ENCODE data around the gene EPGN. TPM values are rescaled to one million over a fixed set of nuclear protein-coding genes. Genes with fewer than 3 reads are reported as not detected.

Gene EPGN
- total and polyA plus RNA-seq, 7 experiments from 2014 or later = 0.29 to 1.1 (median 0.42) TPM; not detected in 2

DNA sequence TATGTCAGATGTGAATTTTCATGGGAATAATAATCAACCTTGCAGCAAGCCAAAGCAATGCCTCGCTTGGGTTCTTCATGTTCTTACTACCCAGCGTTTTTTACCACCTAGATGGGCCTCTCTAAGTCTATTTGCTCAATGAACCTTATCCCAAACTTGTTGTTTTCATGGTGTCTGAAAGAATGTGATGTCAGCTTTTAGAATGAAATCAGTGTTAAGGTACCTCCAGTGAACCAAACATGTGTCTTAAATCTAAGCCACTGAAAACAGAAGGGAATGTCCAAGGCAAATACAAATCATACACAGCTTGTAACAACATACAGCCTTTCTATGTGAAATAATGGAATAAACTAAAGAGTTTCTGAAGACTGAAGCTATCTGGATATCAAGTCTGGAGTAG lies 6.7 kb downstream of the EPGN start:
- H3K4me1 ChIP-seq (ENCODE audit: control insufficient read depth in 2 of 2, insufficient read depth in 2 of 2, low read length in 2 of 2) = no peaks in the 10 kb centered on the region
- peaks cover 0 to 3% (median 0%) of the 10 kb centered on the region in 5 donors for H3K36me3 Mint-ChIP-seq
- H3K9me3 Mint-ChIP-seq = no peaks in the 10 kb centered on the region
- POLR2A ChIA-PET = no interaction called here
- H3K27me3 ChIP-seq (ENCODE audit: control insufficient read depth in 2 of 2, insufficient read depth in 2 of 2, low read length in 2 of 2) = no peaks in the 10 kb centered on the region
- DNase-seq (no peak), ATAC-seq (no peak)
- H3K36me3 ChIP-seq (ENCODE audit: control insufficient read depth in 2 of 3, insufficient read depth in 3 of 3, low read length in 3 of 3) = no peaks in the 10 kb centered on the region
- intact Hi-C loops (cut with micrococcal nuclease) = no loop called here
- CTCF ChIA-PET = no interaction called here
- no peak overlapping the region for H3K27ac ChIP-seq (ENCODE audit: low read depth, low read length)
- no peak overlapping the region for H3K4me3 ChIP-seq (ENCODE audit: low read length)
- no peak overlapping the region for H3K4me3 Mint-ChIP-seq
- H3K27me3 Mint-ChIP-seq = no peaks in the 10 kb centered on the region
- H3K9me3 ChIP-seq (ENCODE audit: control insufficient read depth in 2 of 3, low read length in 3 of 3) = no peaks in the 10 kb centered on the region
- no peak overlapping the region for H3K27ac Mint-ChIP-seq
- peaks cover 0 to 4% (median 0%) of the 10 kb centered on the region in 7 donors for H3K4me1 Mint-ChIP-seq

DNA sequence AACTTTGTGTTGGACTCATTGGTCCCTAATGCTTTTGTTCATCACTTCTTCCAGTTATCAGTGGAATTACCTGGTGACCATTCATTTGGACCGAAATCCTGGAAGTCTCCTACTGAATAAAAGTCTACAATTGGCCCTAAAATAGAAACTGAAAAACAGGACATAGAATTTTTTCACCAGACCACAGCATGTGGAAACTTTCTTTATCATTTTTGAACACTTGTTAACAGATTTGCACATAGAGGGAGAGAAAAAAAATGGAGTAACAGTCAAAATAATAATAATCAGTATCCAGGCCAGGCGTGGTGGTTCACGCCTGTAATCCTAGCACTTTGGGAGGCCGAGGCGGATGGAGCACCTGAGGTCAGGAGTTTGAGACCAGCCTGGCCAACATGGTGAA lies 7.1 kb downstream of the EPGN start:
- Histone ChIP-seq H3K27ac (ENCODE audit: low read depth, low read length) (no peak overlapping the region), H3K4me1 (ENCODE audit: control insufficient read depth in 2 of 2, insufficient read depth in 2 of 2, low read length in 2 of 2) (no peaks in the 10 kb centered on the region), H3K27me3 (ENCODE audit: control insufficient read depth in 2 of 2, insufficient read depth in 2 of 2, low read length in 2 of 2) (no peaks in the 10 kb centered on the region), H3K4me3 (ENCODE audit: low read length) (no peak overlapping the region), H3K9me3 (ENCODE audit: control insufficient read depth in 2 of 3, low read length in 3 of 3) (no peaks in the 10 kb centered on the region), H3K36me3 (ENCODE audit: control insufficient read depth in 2 of 3, insufficient read depth in 3 of 3, low read length in 3 of 3) (no peaks in the 10 kb centered on the region)
- intact Hi-C loops (cut with micrococcal nuclease) = no loop called here
- POLR2A ChIA-PET = no interaction called here
- Mint-ChIP-seq H3K4me1 (peaks cover 0 to 4% (median 0%) of the 10 kb centered on the region in 7 donors), H3K9me3 (no peaks in the 10 kb centered on the region), H3K27me3 (peaks cover 0 to under 1% (median 0%) of the 10 kb centered on the region in 5 donors), H3K27ac (no peak overlapping the region), H3K4me3 (no peak overlapping the region), H3K36me3 (peaks cover 0 to 3% (median 0%) of the 10 kb centered on the region in 5 donors)
- no peak for ATAC-seq
- no peak for DNase-seq
- CTCF ChIA-PET = no interaction called here

DNA sequence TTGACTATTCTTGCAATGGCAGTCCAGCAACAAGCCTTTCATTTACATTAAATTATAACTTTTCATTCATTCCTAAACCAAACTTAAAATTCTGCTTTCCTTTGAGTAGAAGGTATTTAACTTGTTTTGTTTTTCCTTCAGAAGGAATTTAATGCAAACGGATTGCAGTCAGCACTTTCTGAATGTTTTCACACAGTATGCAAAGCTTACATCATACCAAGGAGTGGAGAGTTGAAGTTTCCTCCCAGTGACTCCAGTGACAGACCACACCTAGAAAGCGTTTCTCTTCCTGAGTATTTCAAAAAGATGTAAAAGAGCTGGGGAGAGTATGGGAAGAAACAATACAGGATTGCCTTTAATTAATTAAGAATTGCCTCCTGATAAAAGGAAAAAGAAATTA lies 8.1 kb downstream of the EPGN start:
- Histone ChIP-seq H3K4me3 (ENCODE audit: low read length) (no peak overlapping the region), H3K4me1 (ENCODE audit: control insufficient read depth in 2 of 2, insufficient read depth in 2 of 2, low read length in 2 of 2) (no peaks in the 10 kb centered on the region), H3K9me3 (ENCODE audit: control insufficient read depth in 2 of 3, low read length in 3 of 3) (no peaks in the 10 kb centered on the region), H3K36me3 (ENCODE audit: control insufficient read depth in 2 of 3, insufficient read depth in 3 of 3, low read length in 3 of 3) (no peaks in the 10 kb centered on the region), H3K27me3 (ENCODE audit: control insufficient read depth in 2 of 2, insufficient read depth in 2 of 2, low read length in 2 of 2) (no peaks in the 10 kb centered on the region), H3K27ac (ENCODE audit: low read depth, low read length) (no peak overlapping the region)
- peaks cover 0 to 9% (median 0%) of the 10 kb centered on the region in 7 donors for H3K4me1 Mint-ChIP-seq
- DNase-seq (no peak), ATAC-seq (no peak)
- H3K27me3 Mint-ChIP-seq = peaks cover 0 to 9% (median 3%) of the 10 kb centered on the region in 5 donors
- H3K36me3 Mint-ChIP-seq = peaks cover 0 to 3% (median 0%) of the 10 kb centered on the region in 5 donors
- ChIA-PET POLR2A (no interaction called here), CTCF (no interaction called here)
- intact Hi-C loops (cut with micrococcal nuclease) = no loop called here
- no peak overlapping the region for H3K4me3 Mint-ChIP-seq
- H3K27ac Mint-ChIP-seq = no peak overlapping the region
- H3K9me3 Mint-ChIP-seq = no peaks in the 10 kb centered on the region

DNA sequence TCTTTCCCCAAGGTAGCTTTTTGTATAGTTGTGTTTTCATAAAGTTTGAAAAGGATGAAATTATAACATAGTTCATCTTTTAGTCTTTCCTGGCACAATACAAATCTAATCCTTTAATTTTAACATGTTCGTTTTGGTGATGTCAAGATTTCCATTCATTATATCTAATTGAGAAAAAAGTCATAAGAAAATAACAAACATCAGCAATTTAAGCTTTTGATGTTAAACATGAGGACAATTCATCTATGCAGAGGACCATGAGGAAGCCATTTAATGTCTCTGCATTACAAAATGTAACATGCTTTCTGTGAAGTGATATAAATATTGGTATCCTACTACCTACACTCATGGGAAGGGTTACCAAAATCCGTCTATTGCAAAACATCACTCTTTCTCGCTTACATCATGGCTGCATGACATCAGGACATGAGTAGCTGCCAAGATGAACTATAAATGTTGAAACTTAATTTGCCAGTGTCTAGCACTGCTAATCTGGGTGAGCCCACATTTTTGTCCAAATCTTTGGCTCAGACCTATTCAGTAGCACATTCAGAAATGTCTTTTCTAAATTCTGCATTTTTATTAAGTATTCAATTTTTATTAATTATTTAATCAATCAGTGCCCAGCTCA lies 9.5 kb downstream of the EPGN start:
- CTCF ChIA-PET = no interaction called here
- no peak for DNase-seq
- no peak for ATAC-seq
- Mint-ChIP-seq H3K36me3 (peaks cover 0 to 3% (median 0%) of the 10 kb centered on the region in 5 donors), H3K27ac (no peak overlapping the region), H3K9me3 (no peaks in the 10 kb centered on the region), H3K27me3 (peaks cover 0 to 15% (median 7%) of the 10 kb centered on the region in 5 donors), H3K4me1 (peaks cover 0 to 6% (median 0%) of the 10 kb centered on the region in 7 donors), H3K4me3 (no peak overlapping the region)
- H3K36me3 ChIP-seq (ENCODE audit: control insufficient read depth in 2 of 3, insufficient read depth in 3 of 3, low read length in 3 of 3) = no peaks in the 10 kb centered on the region
- H3K27ac ChIP-seq (ENCODE audit: low read depth, low read length) = no peak overlapping the region
- H3K4me3 ChIP-seq (ENCODE audit: low read length) = no peak overlapping the region
- intact Hi-C loops (cut with micrococcal nuclease) = no loop called here
- POLR2A ChIA-PET = no interaction called here
- H3K9me3 ChIP-seq (ENCODE audit: control insufficient read depth in 2 of 3, low read length in 3 of 3) = no peaks in the 10 kb centered on the region
- no peaks in the 10 kb centered on the region for H3K4me1 ChIP-seq (ENCODE audit: control insufficient read depth in 2 of 2, insufficient read depth in 2 of 2, low read length in 2 of 2)
- H3K27me3 ChIP-seq (ENCODE audit: control insufficient read depth in 2 of 2, insufficient read depth in 2 of 2, low read length in 2 of 2) = no peaks in the 10 kb centered on the region

DNA sequence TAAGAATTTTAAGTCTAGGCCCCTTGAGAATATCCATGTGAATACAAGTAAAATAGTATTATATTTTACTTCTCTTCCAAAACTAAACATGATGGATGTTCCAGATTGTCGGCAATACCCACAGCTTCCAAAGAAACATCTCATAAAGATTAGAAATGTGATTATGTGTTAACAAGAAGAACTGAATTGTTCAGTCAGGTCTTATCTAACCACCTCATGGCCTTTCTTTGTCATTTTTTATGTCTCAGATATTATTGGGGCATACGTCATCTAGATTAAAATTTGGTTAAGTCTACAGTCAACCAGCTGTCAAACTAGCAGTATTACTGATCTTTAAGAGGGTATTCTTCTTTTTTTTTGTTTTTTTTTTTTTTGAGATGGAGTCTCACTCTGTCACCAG lies 10.0 kb downstream of the EPGN start:
- no peak for DNase-seq
- Histone ChIP-seq H3K36me3 (ENCODE audit: control insufficient read depth in 2 of 3, insufficient read depth in 3 of 3, low read length in 3 of 3) (no peaks in the 10 kb centered on the region), H3K27me3 (ENCODE audit: control insufficient read depth in 2 of 2, insufficient read depth in 2 of 2, low read length in 2 of 2) (no peaks in the 10 kb centered on the region), H3K9me3 (ENCODE audit: control insufficient read depth in 2 of 3, low read length in 3 of 3) (no peaks in the 10 kb centered on the region), H3K4me1 (ENCODE audit: control insufficient read depth in 2 of 2, insufficient read depth in 2 of 2, low read length in 2 of 2) (no peaks in the 10 kb centered on the region), H3K4me3 (ENCODE audit: low read length) (no peak overlapping the region), H3K27ac (ENCODE audit: low read depth, low read length) (no peak overlapping the region)
- Mint-ChIP-seq H3K27ac (no peak overlapping the region), H3K9me3 (no peaks in the 10 kb centered on the region), H3K4me3 (no peak overlapping the region), H3K4me1 (peaks cover 0 to 6% (median 0%) of the 10 kb centered on the region in 7 donors), H3K36me3 (peaks cover 0 to 3% (median 0%) of the 10 kb centered on the region in 5 donors), H3K27me3 (peaks cover 0 to 15% (median 10%) of the 10 kb centered on the region in 5 donors)
- ChIA-PET CTCF (no interaction called here), POLR2A (no interaction called here)
- intact Hi-C loops (cut with micrococcal nuclease) = no loop called here
- no peak for ATAC-seq

DNA sequence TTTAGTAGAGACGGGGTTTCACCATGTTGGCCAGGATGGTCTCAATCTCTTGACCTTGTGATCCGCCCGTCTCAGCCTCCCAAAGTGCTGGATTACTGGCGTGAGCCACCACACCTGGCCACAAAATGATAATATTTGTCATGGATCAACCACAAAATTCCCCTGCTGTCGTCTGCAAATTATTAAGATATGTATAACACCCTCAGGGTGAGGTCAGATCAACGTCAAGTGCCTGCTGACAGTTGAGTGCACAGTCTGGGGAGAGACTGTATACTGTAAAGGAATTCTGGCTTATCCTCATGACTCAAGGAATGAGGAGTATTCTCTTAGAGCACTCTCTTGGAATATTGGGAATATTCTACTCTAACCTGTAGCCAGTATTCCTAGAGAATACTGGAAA lies 11.2 kb downstream of the EPGN start:
- intact Hi-C loops (cut with micrococcal nuclease) = no loop called here
- Histone ChIP-seq H3K27ac (ENCODE audit: low read depth, low read length) (no peak overlapping the region), H3K9me3 (ENCODE audit: control insufficient read depth in 2 of 3, low read length in 3 of 3) (no peaks in the 10 kb centered on the region), H3K4me3 (ENCODE audit: low read length) (no peak overlapping the region), H3K36me3 (ENCODE audit: control insufficient read depth in 2 of 3, insufficient read depth in 3 of 3, low read length in 3 of 3) (no peaks in the 10 kb centered on the region), H3K27me3 (ENCODE audit: control insufficient read depth in 2 of 2, insufficient read depth in 2 of 2, low read length in 2 of 2) (no peaks in the 10 kb centered on the region), H3K4me1 (ENCODE audit: control insufficient read depth in 2 of 2, insufficient read depth in 2 of 2, low read length in 2 of 2) (no peaks in the 10 kb centered on the region)
- Mint-ChIP-seq H3K9me3 (no peaks in the 10 kb centered on the region), H3K4me1 (peaks cover 0 to 6% (median 0%) of the 10 kb centered on the region in 7 donors), H3K36me3 (peaks cover 0 to 3% (median 0%) of the 10 kb centered on the region in 5 donors), H3K4me3 (no peak overlapping the region), H3K27ac (no peak overlapping the region), H3K27me3 (peaks cover 4 to 22% (median 19%) of the 10 kb centered on the region in 5 donors)
- ATAC-seq = no peak
- CTCF ChIA-PET = no interaction called here
- POLR2A ChIA-PET = no interaction called here
- no peak for DNase-seq

DNA sequence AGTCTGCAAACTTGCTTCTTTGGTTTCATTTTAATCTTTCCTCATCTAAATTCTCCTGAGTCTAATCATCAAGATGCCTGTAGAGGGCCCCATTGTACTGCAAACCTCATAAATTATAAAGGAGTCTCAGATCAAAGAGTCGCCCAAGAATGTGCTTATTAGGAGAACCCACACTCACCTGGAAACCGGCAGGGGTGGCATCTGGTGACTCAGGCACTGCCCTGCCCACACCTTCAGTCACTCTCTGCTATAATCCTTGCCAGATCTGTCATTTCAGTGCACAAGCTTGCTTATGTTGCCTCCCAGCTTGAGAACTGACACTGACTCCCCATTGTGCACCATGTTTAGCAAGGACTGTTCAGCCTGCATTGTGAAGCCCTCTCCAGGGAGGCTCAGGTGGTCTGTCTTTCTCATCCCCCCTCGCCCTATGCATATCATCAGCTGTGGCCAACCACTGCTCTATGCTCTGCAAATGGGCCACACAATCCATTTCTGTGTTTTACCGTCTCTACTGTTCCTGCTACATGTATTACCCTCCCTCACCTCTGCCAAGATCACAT lies 12.4 kb downstream of the EPGN start:
- intact Hi-C loops (cut with micrococcal nuclease) = loop anchor here (1.0 to 5.0 kb wide), 4 partner anchors 56 to 355 kb away; no protein-coding TSS in a partner anchor
- no peaks in the 10 kb centered on the region for H3K4me1 ChIP-seq (ENCODE audit: control insufficient read depth in 2 of 2, insufficient read depth in 2 of 2, low read length in 2 of 2)
- ChIA-PET POLR2A (interaction anchor here (0.6 kb wide), 1 partner anchor 70 kb away, joined by 3 read pairs; no protein-coding TSS in a partner anchor), CTCF (no interaction called here)
- no peak overlapping the region for H3K27ac ChIP-seq (ENCODE audit: low read depth, low read length)
- DNase-seq = peak in 6 of 9 donors; percentile 17 to 35 (median 24)
- H3K4me3 Mint-ChIP-seq = no peak overlapping the region
- peaks cover 0 to 3% (median 0%) of the 10 kb centered on the region in 5 donors for H3K36me3 Mint-ChIP-seq
- ATAC-seq = peak; percentile 82
- no peaks in the 10 kb centered on the region for H3K9me3 ChIP-seq (ENCODE audit: control insufficient read depth in 2 of 3, low read length in 3 of 3)
- no peaks in the 10 kb centered on the region for H3K9me3 Mint-ChIP-seq
- no peak overlapping the region for H3K27ac Mint-ChIP-seq
- H3K27me3 Mint-ChIP-seq = peaks cover 4 to 23% (median 19%) of the 10 kb centered on the region in 5 donors
- no peaks in the 10 kb centered on the region for H3K36me3 ChIP-seq (ENCODE audit: control insufficient read depth in 2 of 3, insufficient read depth in 3 of 3, low read length in 3 of 3)
- H3K4me3 ChIP-seq (ENCODE audit: low read length) = no peak overlapping the region
- H3K27me3 ChIP-seq (ENCODE audit: control insufficient read depth in 2 of 2, insufficient read depth in 2 of 2, low read length in 2 of 2) = no peaks in the 10 kb centered on the region
- peaks cover 0 to 6% (median 0%) of the 10 kb centered on the region in 7 donors for H3K4me1 Mint-ChIP-seq
